ENCODE data around the gene ESR1. TPM values are rescaled to one million over a fixed set of nuclear protein-coding genes. Genes with fewer than 3 reads are reported as not detected.

The ESR1 gene
- total and polyA plus RNA-seq, 2 donors (not counting 3 experiments of a cell fraction or from before 2014, with no cell fraction given): 0.01 TPM; not detected in 1

- ChIA-PET POLR2A (no interaction called here), CTCF (interaction anchor here (2.1 to 4.4 kb wide), 2 partner anchors 362 to 363 kb away, joined by 11 to 178 read pairs; no protein-coding TSS in a partner anchor)
- FAIRE-seq (no peak), DNase-seq (ENCODE audit: low read depth, low spot score) (no peak)
- Histone ChIP-seq H3K79me2 (ENCODE audit: control insufficient read depth, insufficient read depth, low read length) (no peaks in the 10 kb centered on the region), H3K4me3 (replicated peaks in 1 of 3; ENCODE audit: insufficient read depth in 1 of 3, low read depth in 1 of 3, low read length in 3 of 3) (no peak overlapping the region), H3K9me1 (replicated peaks; ENCODE audit: control insufficient read depth, extremely low read depth, insufficient read depth, low read length) (no peaks in the 10 kb centered on the region), H3K4me1 (ENCODE audit: control insufficient read depth, extremely low read depth, insufficient read depth, low read length) (peaks cover 24% of the 10 kb centered on the region), H4K20me1 (replicated peaks; ENCODE audit: control insufficient read depth, extremely low read depth, insufficient read depth, low read length) (no peaks in the 10 kb centered on the region), H3K4me2 (ENCODE audit: insufficient read depth, low read length) (no peak overlapping the region), H3K9ac (replicated peaks; ENCODE audit: extremely low read depth, insufficient read depth, low read length) (no peak overlapping the region), H3K36me3 (ENCODE audit: control insufficient read depth in 2 of 2, extremely low read depth in 1 of 2, insufficient read depth in 2 of 2, low read length in 2 of 2) (no peaks in the 10 kb centered on the region), H3K27me3 (ENCODE audit: control insufficient read depth in 2 of 2, insufficient read depth in 2 of 2, low read length in 2 of 2) (no peaks in the 10 kb centered on the region), H3K9me3 (replicated peaks; ENCODE audit: control insufficient read depth, insufficient read depth, low read length) (no peaks in the 10 kb centered on the region), H2AFZ (ENCODE audit: low read depth, low read length) (no peak overlapping the region), H3K27ac (ENCODE audit: insufficient read depth, low read depth, low read length) (no peak overlapping the region)
- intact Hi-C loops (cut with micrococcal nuclease) (no loop called here), dilution Hi-C loops (cut with MboI; ENCODE audit: extremely low pct_ligation_motif_present, low sequenced_read_pairs) (no loop called here)
- BruUV-seq (replicated peaks): no TSS peak
- TF ChIP-seq POLR2AphosphoS5 (IDR thresholded peaks at IDR 0.05; ENCODE audit: insufficient read depth, low read depth, low read length): no peak
- peak; percentile 12 to 17 for TF ChIP-seq CTCF (IDR thresholded peaks at IDR 0.05; ENCODE audit: extremely low read depth in 1 of 2, insufficient read depth in 1 of 2, low read depth in 1 of 2, low read length in 2 of 2)
- no peak for TF ChIP-seq POLR2A (IDR thresholded peaks at IDR 0.05; ENCODE audit: low read depth, low read length)
Observed at GRCh38 chr6:151763303-151763702, 44.2 kb upstream of the ESR1 start.

GRCh38 chr6:151763938-151764680, 43.4 kb upstream of the ESR1 start:
- peak overlapping the region in 1 of 3 experiments; percentile 41 for H3K4me3 ChIP-seq (replicated peaks in 1 of 3; ENCODE audit: insufficient read depth in 1 of 3, low read depth in 1 of 3, low read length in 3 of 3)
- no peaks in the 10 kb centered on the region for H3K9me3 ChIP-seq (replicated peaks; ENCODE audit: control insufficient read depth, insufficient read depth, low read length)
- ChIA-PET CTCF (interaction anchor here (1.0 to 4.4 kb wide), 17 partner anchors 13 to 593 kb away, joined by 3 to 178 read pairs (median 7); no protein-coding TSS in a partner anchor), POLR2A (no interaction called here)
- peak overlapping the region; percentile 52 for H3K27ac ChIP-seq (ENCODE audit: insufficient read depth, low read depth, low read length)
- peaks cover 22% of the 10 kb centered on the region for H3K4me1 ChIP-seq (ENCODE audit: control insufficient read depth, extremely low read depth, insufficient read depth, low read length)
- FAIRE-seq: no peak
- H2AFZ ChIP-seq (ENCODE audit: low read depth, low read length): peak overlapping the region; percentile 86
- peak overlapping the region; percentile 50 for H3K9ac ChIP-seq (replicated peaks; ENCODE audit: extremely low read depth, insufficient read depth, low read length)
- dilution Hi-C loops (cut with MboI; ENCODE audit: extremely low pct_ligation_motif_present, low sequenced_read_pairs): no loop called here
- DNase-seq (ENCODE audit: low read depth, low spot score): peak; percentile 86
- TF ChIP-seq POLR2A (IDR thresholded peaks at IDR 0.05; ENCODE audit: low read depth, low read length): peak; percentile 37
- peak; percentile 71 to 89 for TF ChIP-seq CTCF (IDR thresholded peaks at IDR 0.05; ENCODE audit: extremely low read depth in 1 of 2, insufficient read depth in 1 of 2, low read depth in 1 of 2, low read length in 2 of 2)
- no peak for TF ChIP-seq MYC (IDR thresholded peaks at IDR 0.05; ENCODE audit: low read depth, low read length)
- no peaks in the 10 kb centered on the region for H3K9me1 ChIP-seq (replicated peaks; ENCODE audit: control insufficient read depth, extremely low read depth, insufficient read depth, low read length)
- H4K20me1 ChIP-seq (replicated peaks; ENCODE audit: control insufficient read depth, extremely low read depth, insufficient read depth, low read length): no peaks in the 10 kb centered on the region
- H3K4me2 ChIP-seq (ENCODE audit: insufficient read depth, low read length): peak overlapping the region; percentile 89
- BruUV-seq (replicated peaks): TSS peak; percentile 88
- intact Hi-C loops (cut with micrococcal nuclease): loop anchor here (1.0 to 2.0 kb wide), 4 partner anchors 45 to 592 kb away; no protein-coding TSS in a partner anchor
- no peaks in the 10 kb centered on the region for H3K36me3 ChIP-seq (ENCODE audit: control insufficient read depth in 2 of 2, extremely low read depth in 1 of 2, insufficient read depth in 2 of 2, low read length in 2 of 2)
- no peaks in the 10 kb centered on the region for H3K79me2 ChIP-seq (ENCODE audit: control insufficient read depth, insufficient read depth, low read length)
- no peaks in the 10 kb centered on the region for H3K27me3 ChIP-seq (ENCODE audit: control insufficient read depth in 2 of 2, insufficient read depth in 2 of 2, low read length in 2 of 2)
